DOHH2 (cell line): ENCODE measurements around the gene KIAA1671.

ENCODE experiments used
- EZH2phosphoT487 ChIP-seq: fragments of 200-600 bp; sonication (generic); IDR thresholded peaks from 2 replicates; pipeline ENCODE4 v1.6.1; 2017; ENCODE audit warnings: borderline replicate concordance, mild to moderate bottlenecking, antibody characterized with exemption, low read length, moderate library complexity, mixed read lengths
- TF ChIP-seq, protein P1 (sequence below): fragments of 200-600 bp; sonication (generic); IDR thresholded peaks from one replicate; pipeline ENCODE4 v1.5.1; 2014; ENCODE audit warnings: antibody characterized with exemption, mild to moderate bottlenecking, low read depth, low read length; ENCODE audit not compliant: poor library complexity, severe bottlenecking

DNA sequence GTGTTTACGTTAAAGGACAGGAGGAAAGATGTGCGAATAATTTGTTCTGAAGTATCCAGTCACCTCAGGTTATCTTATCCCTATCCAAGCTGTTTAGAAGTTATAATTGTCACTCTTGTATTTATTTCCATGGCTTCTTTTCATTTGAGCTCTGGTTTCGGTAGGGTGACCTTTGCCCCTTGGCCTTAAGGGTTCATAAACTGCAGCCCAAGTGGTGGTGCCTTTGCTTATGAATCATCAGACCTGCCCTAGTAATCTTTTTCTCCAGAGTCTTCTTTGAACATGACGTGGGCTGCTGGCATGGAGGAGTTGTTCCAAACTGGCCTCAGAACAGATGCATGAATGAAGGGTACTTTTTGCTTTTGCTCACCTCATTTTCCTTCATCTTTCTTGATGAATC is 240.6 kb downstream of the KIAA1671 start:
- TF ChIP-seq, protein P1, sequence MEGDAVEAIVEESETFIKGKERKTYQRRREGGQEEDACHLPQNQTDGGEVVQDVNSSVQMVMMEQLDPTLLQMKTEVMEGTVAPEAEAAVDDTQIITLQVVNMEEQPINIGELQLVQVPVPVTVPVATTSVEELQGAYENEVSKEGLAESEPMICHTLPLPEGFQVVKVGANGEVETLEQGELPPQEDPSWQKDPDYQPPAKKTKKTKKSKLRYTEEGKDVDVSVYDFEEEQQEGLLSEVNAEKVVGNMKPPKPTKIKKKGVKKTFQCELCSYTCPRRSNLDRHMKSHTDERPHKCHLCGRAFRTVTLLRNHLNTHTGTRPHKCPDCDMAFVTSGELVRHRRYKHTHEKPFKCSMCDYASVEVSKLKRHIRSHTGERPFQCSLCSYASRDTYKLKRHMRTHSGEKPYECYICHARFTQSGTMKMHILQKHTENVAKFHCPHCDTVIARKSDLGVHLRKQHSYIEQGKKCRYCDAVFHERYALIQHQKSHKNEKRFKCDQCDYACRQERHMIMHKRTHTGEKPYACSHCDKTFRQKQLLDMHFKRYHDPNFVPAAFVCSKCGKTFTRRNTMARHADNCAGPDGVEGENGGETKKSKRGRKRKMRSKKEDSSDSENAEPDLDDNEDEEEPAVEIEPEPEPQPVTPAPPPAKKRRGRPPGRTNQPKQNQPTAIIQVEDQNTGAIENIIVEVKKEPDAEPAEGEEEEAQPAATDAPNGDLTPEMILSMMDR, result no peak
- TF ChIP-seq EZH2phosphoT487, result no peak
